HUES6 (cell line): ENCODE measurements around the gene TTC24.
"Not testable (repeated sequence)": the region's sequence is repeated elsewhere in the genome, so short reads cannot be mapped to it uniquely, and the experiment has no call there.

Source experiments
- H3K27ac ChIP-seq: 2 replicates; pipeline ENCODE4 v1.7.0; 2013; ENCODE audit warnings: low read depth, mild to moderate bottlenecking, low read length, inconsistent platforms
- H3K27me3 ChIP-seq: 2 replicates; pipeline ENCODE4 v1.6.1; 2013; ENCODE audit warnings: low read length; ENCODE audit not compliant: control insufficient read depth, insufficient read depth
- H3K36me3 ChIP-seq: 2 replicates; pipeline ENCODE4 v1.6.1; 2013; ENCODE audit warnings: low read length; ENCODE audit not compliant: control insufficient read depth, insufficient read depth
- H3K4me1 ChIP-seq: 2 replicates; pipeline ENCODE4 v1.6.1; 2013; ENCODE audit warnings: low read length; ENCODE audit not compliant: control insufficient read depth, insufficient read depth
- H3K4me3 ChIP-seq: 2 replicates; pipeline ENCODE4 v1.5.1; 2013; ENCODE audit warnings: low read depth, low read length
- H3K9ac ChIP-seq: one replicate; pipeline ENCODE4 v1.6.1; 2013; ENCODE audit warnings: mild to moderate bottlenecking, low read length
- H3K9me3 ChIP-seq: 2 replicates; pipeline ENCODE4 v1.6.1; 2013; ENCODE audit warnings: low read depth, low read length; ENCODE audit not compliant: control insufficient read depth, insufficient read depth

TTC24 gene

DNA sequence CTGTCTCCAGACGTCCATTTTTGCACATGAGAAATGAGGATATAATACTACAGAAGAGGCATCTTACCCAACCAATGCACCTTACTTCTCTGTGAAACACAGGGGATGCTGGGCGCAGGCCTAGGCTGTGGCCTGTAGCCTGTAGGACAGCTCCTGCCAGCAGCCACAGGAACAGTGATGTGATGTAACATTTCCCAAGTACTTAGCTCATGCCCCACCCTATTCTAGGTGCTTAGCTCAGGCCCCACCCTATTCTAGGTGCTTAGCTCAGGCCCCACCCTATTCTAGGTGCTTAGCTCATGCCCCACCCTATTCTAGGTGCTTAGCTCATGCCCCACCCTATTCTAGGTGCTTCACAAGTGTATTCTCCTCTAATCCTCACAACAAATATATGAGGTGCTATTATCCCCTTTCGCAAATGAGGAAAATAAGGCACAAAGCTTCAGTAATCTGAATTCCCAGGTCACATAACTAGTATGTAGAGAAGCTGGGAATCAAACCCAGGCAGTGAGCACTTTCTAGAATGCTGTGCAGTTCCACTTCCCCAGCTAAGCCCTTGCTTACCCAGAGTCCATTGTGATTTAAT is 7.5 kb downstream of the TTC24 start:
- H3K36me3 ChIP-seq, result no peaks in the 10 kb centered on the region
- H3K9ac ChIP-seq, result no peak overlapping the region
- no peaks in the 10 kb centered on the region for H3K27me3 ChIP-seq
- no peaks in the 10 kb centered on the region for H3K9me3 ChIP-seq
- H3K27ac ChIP-seq, result no peak overlapping the region
- H3K4me3 ChIP-seq, result no peak overlapping the region
- peaks cover 19% of the 10 kb centered on the region for H3K4me1 ChIP-seq

DNA sequence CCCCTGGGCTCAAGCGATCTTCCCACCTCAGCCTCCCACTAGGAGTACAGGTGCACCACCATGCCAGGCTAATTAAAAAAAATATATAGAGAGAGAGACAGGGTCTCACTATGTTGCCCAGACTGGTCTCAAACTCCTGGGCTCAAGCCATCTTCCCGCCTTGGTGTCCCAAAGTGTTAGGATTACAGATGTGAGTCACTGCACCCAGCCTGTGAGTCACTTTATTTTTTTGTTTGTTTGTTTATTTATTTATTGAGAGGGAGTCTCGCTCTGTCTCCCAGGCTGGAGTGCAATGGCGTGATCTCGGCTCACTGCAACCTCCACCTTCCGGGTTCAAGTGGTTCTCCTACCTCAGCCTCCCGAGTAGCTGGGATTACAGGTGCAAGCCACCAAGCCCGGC is 8.4 kb downstream of the TTC24 start:
- not testable (repeated sequence) for H3K9ac ChIP-seq, H3K27me3 ChIP-seq, H3K27ac ChIP-seq, H3K9me3 ChIP-seq, H3K36me3 ChIP-seq, H3K4me3 ChIP-seq
- peaks cover 19% of the 10 kb centered on the region for H3K4me1 ChIP-seq

DNA sequence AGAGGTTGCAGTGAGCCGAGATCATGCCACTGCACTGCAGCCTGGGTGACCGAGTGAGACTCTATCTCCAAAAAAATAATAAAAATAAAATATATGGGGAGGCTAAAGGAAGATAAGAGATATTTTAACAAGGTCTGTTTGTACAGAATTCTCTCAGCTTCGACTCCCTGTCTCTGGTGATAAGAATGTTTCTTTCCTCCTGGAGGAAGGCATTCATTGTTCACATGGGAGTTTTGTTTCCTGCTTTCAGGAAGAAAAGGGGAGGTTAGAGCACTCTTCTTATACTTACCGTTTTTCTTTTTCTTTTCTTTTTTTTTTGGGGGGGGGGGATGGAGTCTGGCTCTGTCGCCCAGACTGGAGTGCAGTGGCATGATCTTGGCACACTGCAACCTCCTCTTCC is 10.0 kb downstream of the TTC24 start:
- Histone ChIP-seq H3K27me3 (no peaks in the 10 kb centered on the region), H3K4me1 (peaks cover 16% of the 10 kb centered on the region), H3K27ac (no peak overlapping the region), H3K4me3 (no peak overlapping the region), H3K9me3 (no peaks in the 10 kb centered on the region), H3K36me3 (peaks cover 20% of the 10 kb centered on the region), H3K9ac (no peak overlapping the region)

DNA sequence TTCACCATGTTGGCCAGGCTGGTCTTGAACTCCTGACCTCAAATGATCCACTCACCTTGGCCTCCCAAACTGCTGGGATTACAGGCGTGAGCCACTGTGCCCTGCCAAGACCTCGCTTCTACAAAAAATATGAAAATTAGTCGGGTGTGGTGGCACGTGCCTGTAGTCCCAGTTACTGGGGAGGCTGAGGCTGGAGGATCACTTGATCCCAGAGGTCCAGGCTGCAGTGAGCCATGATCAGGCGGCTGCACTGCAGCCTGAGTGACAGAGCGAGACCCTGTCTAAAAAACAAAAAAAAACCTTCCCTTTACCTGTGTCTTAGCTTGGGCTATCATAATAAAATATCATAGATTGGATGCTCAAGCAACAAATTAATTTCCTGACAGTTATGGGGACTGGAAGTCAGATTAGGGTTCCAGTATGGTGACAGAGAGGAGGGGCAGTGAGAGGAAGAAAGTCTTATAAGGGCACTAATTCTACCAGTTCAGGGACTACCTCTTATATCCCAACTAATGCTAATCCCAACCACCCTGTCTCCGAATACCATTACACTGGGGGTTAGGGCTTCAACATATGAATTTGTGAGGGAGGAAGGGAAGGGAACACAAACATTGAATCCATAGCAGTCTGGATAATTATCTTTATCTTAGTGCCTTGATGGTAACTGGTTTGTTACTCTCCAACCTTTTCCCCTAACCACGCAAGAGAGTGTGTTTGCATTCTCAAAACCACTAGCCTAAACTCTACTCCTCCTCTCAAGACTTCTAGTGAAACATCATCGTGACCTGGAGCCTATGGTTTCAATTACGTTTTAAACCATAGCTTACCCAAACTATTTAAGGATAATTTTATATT is 11.0 kb downstream of the TTC24 start:
- Histone ChIP-seq H3K4me1 (peaks cover 9% of the 10 kb centered on the region), H3K9ac (peak overlapping the region; percentile 83), H3K4me3 (peak overlapping the region; percentile 70), H3K27me3 (no peaks in the 10 kb centered on the region), H3K9me3 (no peaks in the 10 kb centered on the region), H3K27ac (no peak overlapping the region), H3K36me3 (peaks cover 30% of the 10 kb centered on the region)

DNA sequence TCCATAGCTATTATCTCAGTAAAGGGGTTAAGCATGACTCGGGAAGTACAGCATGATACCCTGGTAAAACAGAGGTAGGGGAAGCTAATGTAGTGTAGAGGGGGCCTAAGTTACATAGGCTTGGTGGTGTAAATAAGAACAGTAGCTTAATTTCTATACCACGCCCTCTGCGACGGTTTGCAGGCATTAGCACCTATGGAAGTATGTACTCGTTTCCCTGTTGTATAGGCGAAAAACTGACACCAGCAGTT is 11.6 kb downstream of the TTC24 start:
- no peaks in the 10 kb centered on the region for H3K27me3 ChIP-seq
- H3K36me3 ChIP-seq, result peaks cover 36% of the 10 kb centered on the region
- H3K9ac ChIP-seq, result peak overlapping the region; percentile 83
- H3K4me1 ChIP-seq, result peaks cover 9% of the 10 kb centered on the region
- H3K4me3 ChIP-seq, result peak overlapping the region; percentile 70
- no peaks in the 10 kb centered on the region for H3K9me3 ChIP-seq
- no peak overlapping the region for H3K27ac ChIP-seq

DNA sequence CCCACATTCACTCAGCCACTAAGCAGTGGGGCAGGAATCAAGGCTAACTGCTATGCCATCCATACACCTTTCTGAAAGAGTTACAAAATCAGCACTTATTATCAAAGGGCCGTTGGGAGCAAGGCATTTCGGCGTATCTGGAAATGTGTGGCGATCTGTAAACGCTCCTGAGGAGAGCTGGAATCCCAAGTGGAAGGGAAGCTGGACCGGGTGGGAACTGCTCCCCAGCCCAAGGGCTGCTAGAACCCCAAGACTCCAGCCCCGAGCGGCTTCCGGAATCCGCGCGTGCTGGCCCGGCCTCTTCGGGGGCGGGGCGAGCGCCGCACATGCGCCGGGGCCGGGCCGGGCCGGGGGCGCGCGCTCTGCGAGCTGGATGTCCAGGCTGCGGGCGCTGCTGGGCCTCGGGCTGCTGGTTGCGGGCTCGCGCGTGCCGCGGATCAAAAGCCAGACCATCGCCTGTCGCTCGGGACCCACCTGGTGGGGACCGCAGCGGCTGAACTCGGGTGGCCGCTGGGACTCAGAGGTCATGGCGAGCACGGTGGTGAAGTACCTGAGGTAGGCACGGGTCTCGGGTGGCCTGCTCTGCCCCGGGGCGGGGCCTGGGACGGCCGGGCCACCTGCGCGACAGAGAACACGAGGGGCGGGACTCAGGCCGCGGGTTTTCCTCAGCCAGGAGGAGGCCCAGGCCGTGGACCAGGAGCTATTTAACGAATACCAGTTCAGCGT is 12.1 kb downstream of the TTC24 start, which contains the start of gene NAXE:
Gene NAXE, plus strand, starts transcription at position 345 of the 726 bp plus-strand sequence. Its CDS starts 29 bp downstream, at position 374.
- Histone ChIP-seq H3K27me3 (no peaks in the 10 kb centered on the region), H3K4me1 (peaks cover 9% of the 10 kb centered on the region), H3K36me3 (peaks cover 41% of the 10 kb centered on the region), H3K9ac (peak within 1 kb of the TSS; percentile 83), H3K27ac (0 out of 2 replicates have a peak within 1 kb of the TSS, but pooled peaks have one; percentile 36), H3K4me3 (peak within 1 kb of the TSS; percentile 70), H3K9me3 (no peaks in the 10 kb centered on the region)

DNA sequence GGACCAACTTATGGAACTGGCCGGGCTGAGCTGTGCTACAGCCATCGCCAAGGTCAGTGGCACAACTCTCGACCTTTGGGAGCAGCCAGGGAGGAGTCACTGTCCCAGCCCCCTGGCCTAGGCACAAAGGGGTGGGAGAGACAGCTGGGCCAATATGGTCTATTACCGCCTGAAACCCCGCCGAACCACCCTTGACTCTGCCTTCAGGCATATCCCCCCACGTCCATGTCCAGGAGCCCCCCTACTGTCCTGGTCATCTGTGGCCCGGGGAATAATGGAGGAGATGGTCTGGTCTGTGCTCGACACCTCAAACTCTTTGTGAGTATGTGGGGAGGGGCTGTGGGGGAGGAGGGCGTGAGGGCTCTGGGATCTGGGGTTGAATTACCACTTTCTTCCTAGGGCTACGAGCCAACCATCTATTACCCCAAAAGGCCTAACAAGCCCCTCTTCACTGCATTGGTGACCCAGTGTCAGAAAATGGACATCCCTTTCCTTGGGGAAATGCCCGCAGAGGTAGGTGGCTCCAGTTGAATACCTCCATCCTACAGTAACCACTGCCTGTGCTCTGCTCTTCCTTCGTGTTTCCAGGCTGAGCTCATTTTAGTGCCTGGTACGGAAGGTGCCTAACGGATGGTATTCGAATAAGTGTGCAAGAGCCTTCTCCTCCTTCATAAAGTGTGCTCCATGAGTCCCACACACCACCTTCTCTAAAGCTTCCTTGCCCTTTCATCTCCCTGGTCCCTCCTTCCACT is 12.8 kb downstream of the TTC24 start:
- H3K9ac ChIP-seq, result peak overlapping the region; percentile 83
- H3K27me3 ChIP-seq, result no peaks in the 10 kb centered on the region
- peaks cover 9% of the 10 kb centered on the region for H3K4me1 ChIP-seq
- H3K27ac ChIP-seq, result 0 out of 2 replicates have a peak overlapping the region, but pooled peaks have one; percentile 36
- peak overlapping the region; percentile 70 for H3K4me3 ChIP-seq
- H3K36me3 ChIP-seq, result peaks cover 48% of the 10 kb centered on the region
- no peaks in the 10 kb centered on the region for H3K9me3 ChIP-seq

DNA sequence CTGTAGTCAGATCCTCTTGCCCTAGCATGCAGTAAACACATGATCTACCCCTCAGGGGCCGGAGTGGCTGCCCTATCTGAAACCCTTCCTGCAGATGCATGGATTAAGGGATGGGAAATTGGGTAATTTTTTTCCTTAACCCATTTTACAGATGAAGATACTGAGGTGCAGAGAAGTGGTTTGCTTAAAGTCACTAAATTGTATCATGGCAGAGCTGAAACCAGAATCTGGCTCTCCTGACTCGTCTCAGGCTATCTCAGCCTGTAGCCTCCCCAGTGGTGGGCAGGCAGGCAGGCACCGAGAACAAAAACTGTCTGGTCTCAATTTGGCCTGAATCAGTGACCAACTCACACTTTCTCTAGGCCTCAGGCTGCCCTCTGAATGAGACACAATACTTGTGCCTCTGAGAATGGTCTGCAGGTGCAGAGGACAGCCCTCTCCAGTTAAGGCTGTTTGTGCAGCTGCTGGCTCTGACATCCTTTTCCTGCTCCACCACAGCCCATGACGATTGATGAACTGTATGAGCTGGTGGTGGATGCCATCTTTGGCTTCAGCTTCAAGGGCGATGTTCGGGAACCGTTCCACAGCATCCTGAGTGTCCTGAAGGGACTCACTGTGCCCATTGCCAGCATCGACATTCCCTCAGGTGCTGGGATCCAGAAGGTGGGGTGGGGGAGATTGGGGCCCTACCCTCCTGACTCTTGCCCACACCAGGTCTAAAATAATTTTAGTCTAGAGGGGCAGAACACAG is 13.6 kb downstream of the TTC24 start:
- peaks cover 9% of the 10 kb centered on the region for H3K4me1 ChIP-seq
- H3K9ac ChIP-seq, result no peak overlapping the region
- H3K36me3 ChIP-seq, result peaks cover 56% of the 10 kb centered on the region
- H3K27ac ChIP-seq, result no peak overlapping the region
- H3K9me3 ChIP-seq, result no peaks in the 10 kb centered on the region
- no peaks in the 10 kb centered on the region for H3K27me3 ChIP-seq
- H3K4me3 ChIP-seq, result no peak overlapping the region

DNA sequence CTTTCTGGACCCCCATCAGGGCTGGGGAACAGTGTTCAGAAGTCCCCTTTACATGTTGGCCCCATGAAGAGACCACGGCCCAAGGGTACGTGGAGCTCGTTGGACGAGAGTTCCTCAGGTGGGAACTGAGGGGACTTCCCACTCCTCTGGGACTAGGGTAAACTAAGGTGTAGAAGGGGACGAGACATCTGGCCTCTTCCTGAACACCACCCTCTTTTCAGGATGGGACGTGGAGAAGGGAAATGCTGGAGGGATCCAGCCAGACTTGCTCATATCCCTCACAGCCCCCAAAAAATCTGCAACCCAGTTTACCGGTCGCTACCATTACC is 14.1 kb downstream of the TTC24 start:
- Histone ChIP-seq H3K27me3 (no peaks in the 10 kb centered on the region), H3K36me3 (peaks cover 61% of the 10 kb centered on the region)

DNA sequence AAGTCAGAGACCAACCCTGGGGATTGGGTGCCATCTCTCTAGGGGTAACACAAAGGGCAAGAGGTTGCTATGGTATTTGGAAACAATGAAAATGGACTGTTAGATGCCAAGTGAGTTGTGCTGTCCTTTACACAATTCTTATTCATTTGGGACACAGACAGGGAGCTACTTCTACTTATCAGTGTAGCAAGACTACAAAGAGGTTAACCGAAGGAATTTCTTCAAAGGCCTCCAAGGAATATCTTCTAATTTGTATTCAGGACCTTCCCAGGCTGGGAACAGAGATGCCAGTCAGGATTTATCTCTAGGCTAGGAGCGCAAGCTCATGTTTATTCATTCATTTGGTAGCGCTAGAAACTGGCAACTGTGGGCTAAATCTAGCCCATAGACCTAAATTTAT is 14.7 kb downstream of the TTC24 start:
- H3K4me1 ChIP-seq, result peaks cover 9% of the 10 kb centered on the region
- H3K27ac ChIP-seq, result no peak overlapping the region
- no peaks in the 10 kb centered on the region for H3K9me3 ChIP-seq
- no peak overlapping the region for H3K9ac ChIP-seq
- no peaks in the 10 kb centered on the region for H3K27me3 ChIP-seq
- H3K36me3 ChIP-seq, result peaks cover 65% of the 10 kb centered on the region
- H3K4me3 ChIP-seq, result no peak overlapping the region

More for the DNA sequence above, 14.1 kb downstream of the TTC24 start:
- Histone ChIP-seq H3K4me3 (no peak overlapping the region), H3K9me3 (no peaks in the 10 kb centered on the region), H3K9ac (no peak overlapping the region), H3K4me1 (peaks cover 9% of the 10 kb centered on the region), H3K27ac (no peak overlapping the region)
